ENCODE measurements around the gene PPP2R2D. TPM values are rescaled to one million over a fixed set of nuclear protein-coding genes. Genes with fewer than 3 reads are reported as not detected.

The PPP2R2D gene
- total RNA-seq, 1 donor from 2014 or later = 37.4 TPM

GRCh38 chr10:131937836-131938235 is 37.0 kb downstream of the PPP2R2D start:
- no peak overlapping the region for H3K4me3 ChIP-seq (ENCODE audit: low read depth, low read length)
- peak; percentile 18 for DNase-seq (ENCODE audit: low read depth)

GRCh38 chr10:131938681-131939080 is 37.9 kb downstream of the PPP2R2D start:
- DNase-seq (ENCODE audit: low read depth) = no peak
- no peak overlapping the region for H3K4me3 ChIP-seq (ENCODE audit: low read depth, low read length)
- no peaks in the 10 kb centered on the region for H3K27me3 ChIP-seq (ENCODE audit: control insufficient read depth, insufficient read depth, low read length)
- H3K36me3 ChIP-seq (ENCODE audit: control insufficient read depth, insufficient read depth, low read length) = no peaks in the 10 kb centered on the region
- TF ChIP-seq CTCF (IDR thresholded peaks at IDR 0.05; ENCODE audit: insufficient read depth, low read length, poor library complexity, severe bottlenecking) = no peak

More at GRCh38 chr10:131937836-131938235, 37.0 kb downstream of the PPP2R2D start:
- no peak for TF ChIP-seq CTCF (IDR thresholded peaks at IDR 0.05; ENCODE audit: insufficient read depth, low read length, poor library complexity, severe bottlenecking)
- Histone ChIP-seq H3K27me3 (ENCODE audit: control insufficient read depth, insufficient read depth, low read length) (no peaks in the 10 kb centered on the region), H3K36me3 (ENCODE audit: control insufficient read depth, insufficient read depth, low read length) (no peaks in the 10 kb centered on the region)

- DNase-seq (ENCODE audit: low read depth) = no peak
- no peak for TF ChIP-seq CTCF (IDR thresholded peaks at IDR 0.05; ENCODE audit: insufficient read depth, low read length, poor library complexity, severe bottlenecking)
- H3K4me3 ChIP-seq (ENCODE audit: low read depth, low read length) = no peak overlapping the region
- no peaks in the 10 kb centered on the region for H3K27me3 ChIP-seq (ENCODE audit: control insufficient read depth, insufficient read depth, low read length)
- no peaks in the 10 kb centered on the region for H3K36me3 ChIP-seq (ENCODE audit: control insufficient read depth, insufficient read depth, low read length)
These were observed 41.6 kb downstream of the PPP2R2D start for GRCh38 chr10:131942455-131942854.

GRCh38 chr10:131943021-131943814 is 42.4 kb downstream of the PPP2R2D start:
- no peaks in the 10 kb centered on the region for H3K36me3 ChIP-seq (ENCODE audit: control insufficient read depth, insufficient read depth, low read length)
- DNase-seq (ENCODE audit: low read depth) = no peak
- H3K4me3 ChIP-seq (ENCODE audit: low read depth, low read length) = no peak overlapping the region
- no peaks in the 10 kb centered on the region for H3K27me3 ChIP-seq (ENCODE audit: control insufficient read depth, insufficient read depth, low read length)
- TF ChIP-seq CTCF (IDR thresholded peaks at IDR 0.05; ENCODE audit: insufficient read depth, low read length, poor library complexity, severe bottlenecking) = peak; percentile 44

GRCh38 chr10:131944412-131944811 is 43.6 kb downstream of the PPP2R2D start:
- Histone ChIP-seq H3K4me3 (ENCODE audit: low read depth, low read length) (no peak overlapping the region), H3K36me3 (ENCODE audit: control insufficient read depth, insufficient read depth, low read length) (peaks cover 6% of the 10 kb centered on the region), H3K27me3 (ENCODE audit: control insufficient read depth, insufficient read depth, low read length) (no peaks in the 10 kb centered on the region)
- no peak for TF ChIP-seq CTCF (IDR thresholded peaks at IDR 0.05; ENCODE audit: insufficient read depth, low read length, poor library complexity, severe bottlenecking)
- no peak for DNase-seq (ENCODE audit: low read depth)
